Type B pancreatic cell (in vitro differentiated cells): ENCODE data around the gene HYAL1. TPM values are rescaled to one million over a fixed set of nuclear protein-coding genes. Genes with fewer than 3 reads are reported as not detected.

Source experiments
- DNase-seq: peaks from one replicate; pipeline ENCODE4 v3.0.0; 2021; ENCODE audit warnings: mixed read lengths; ENCODE audit not compliant: unreplicated experiment; ENCODE audit errors: extremely low spot score
- H3K27ac Mint-ChIP-seq: 2 replicates; pipeline ENCODE4 v1.8.0; 2021; ENCODE audit warnings: mild to moderate bottlenecking, mixed read lengths
- H3K27me3 Mint-ChIP-seq: 2 replicates; pipeline ENCODE4 v1.8.0; 2021; ENCODE audit warnings: mixed read lengths
- H3K36me3 Mint-ChIP-seq: 2 replicates; pipeline ENCODE4 v1.8.0; 2021; ENCODE audit warnings: mixed read lengths
- H3K4me1 Mint-ChIP-seq: one replicate; pipeline ENCODE4 v1.8.0; 2021; ENCODE audit warnings: mixed read lengths; ENCODE audit not compliant: unreplicated experiment
- H3K4me3 Mint-ChIP-seq: 2 replicates; pipeline ENCODE4 v1.8.0; 2021; ENCODE audit warnings: mild to moderate bottlenecking, mixed read lengths
- H3K9me3 Mint-ChIP-seq: 2 replicates; pipeline ENCODE4 v1.8.0; 2021; ENCODE audit warnings: mixed read lengths
- long read RNA-seq: library from polyadenylated mRNA; unstranded; transcript quantifications from one replicate; pipeline ENCODE4 v2.0.0, GENCODE V29; 2020
- total RNA-seq: library from RNA; stranded (reverse); gene quantifications from 2 replicates; pipeline ENCODE4 v1.2.1, GENCODE V29; 2021; ENCODE audit warnings: low replicate concordance
- TF ChIP-seq, protein P1 (sequence below): fragments of 200-600 bp; sonication (generic); conservative IDR thresholded peaks from 2 replicates; pipeline ENCODE4 v1.5.0; 2021; ENCODE audit warnings: antibody characterized with exemption, mild to moderate bottlenecking

HYAL1 gene
- 2.3 and 3.7 TPM in 2 replicates for total RNA-seq
- long read RNA-seq, partial matches to known transcripts, result 1 of 4 reads
- long read RNA-seq, other reads (novel, unspliced or antisense), result 0 of 4 reads

GRCh38 chr3:50303013-50303815 is at the start of gene HYAL1:
HYAL1 (minus strand) TSS chr3:50303574; CDS start chr3:50302956, 618 bp downstream.
- Mint-ChIP-seq H3K9me3 (no peaks in the 10 kb centered on the region), H3K4me1 (peaks cover 18% of the 10 kb centered on the region), H3K27ac (peak within 1 kb of the TSS; percentile 53), H3K27me3 (no peaks in the 10 kb centered on the region), H3K4me3 (no peak within 1 kb of the TSS), H3K36me3 (no peaks in the 10 kb centered on the region)
- DNase-seq, result no peak
- TF ChIP-seq, protein P1, sequence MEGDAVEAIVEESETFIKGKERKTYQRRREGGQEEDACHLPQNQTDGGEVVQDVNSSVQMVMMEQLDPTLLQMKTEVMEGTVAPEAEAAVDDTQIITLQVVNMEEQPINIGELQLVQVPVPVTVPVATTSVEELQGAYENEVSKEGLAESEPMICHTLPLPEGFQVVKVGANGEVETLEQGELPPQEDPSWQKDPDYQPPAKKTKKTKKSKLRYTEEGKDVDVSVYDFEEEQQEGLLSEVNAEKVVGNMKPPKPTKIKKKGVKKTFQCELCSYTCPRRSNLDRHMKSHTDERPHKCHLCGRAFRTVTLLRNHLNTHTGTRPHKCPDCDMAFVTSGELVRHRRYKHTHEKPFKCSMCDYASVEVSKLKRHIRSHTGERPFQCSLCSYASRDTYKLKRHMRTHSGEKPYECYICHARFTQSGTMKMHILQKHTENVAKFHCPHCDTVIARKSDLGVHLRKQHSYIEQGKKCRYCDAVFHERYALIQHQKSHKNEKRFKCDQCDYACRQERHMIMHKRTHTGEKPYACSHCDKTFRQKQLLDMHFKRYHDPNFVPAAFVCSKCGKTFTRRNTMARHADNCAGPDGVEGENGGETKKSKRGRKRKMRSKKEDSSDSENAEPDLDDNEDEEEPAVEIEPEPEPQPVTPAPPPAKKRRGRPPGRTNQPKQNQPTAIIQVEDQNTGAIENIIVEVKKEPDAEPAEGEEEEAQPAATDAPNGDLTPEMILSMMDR, result no peak

- no peak overlapping the region for H3K27ac Mint-ChIP-seq
- peaks cover 33% of the 10 kb centered on the region for H3K4me1 Mint-ChIP-seq
- TF ChIP-seq, protein P1, result peak; percentile 25
- H3K36me3 Mint-ChIP-seq, result no peaks in the 10 kb centered on the region
- no peaks in the 10 kb centered on the region for H3K27me3 Mint-ChIP-seq
- no peak for DNase-seq
- peak overlapping the region; percentile 65 for H3K4me3 Mint-ChIP-seq
- no peaks in the 10 kb centered on the region for H3K9me3 Mint-ChIP-seq
Observed at GRCh38 chr3:50352781-50353180, 49.4 kb upstream of the HYAL1 start.

DNA sequence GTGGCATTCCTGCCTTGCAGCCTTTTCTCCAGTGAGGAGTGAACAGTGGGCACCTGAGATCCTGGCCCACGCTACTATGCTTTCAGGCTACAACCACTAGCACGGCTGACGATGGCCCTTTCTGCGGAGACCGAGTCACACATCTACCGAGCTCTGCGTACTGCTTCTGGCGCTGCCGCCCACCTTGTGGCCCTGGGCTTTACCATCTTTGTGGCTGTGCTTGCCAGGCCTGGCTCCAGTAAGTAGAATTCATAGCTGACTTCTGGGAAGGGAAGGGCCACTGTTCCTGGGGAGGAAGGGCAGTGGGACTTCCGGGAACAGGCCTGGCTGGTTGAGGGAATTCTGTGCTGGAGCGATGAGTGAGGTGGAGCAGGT is 47.9 kb upstream of the HYAL1 start:
- Mint-ChIP-seq H3K4me1 (peaks cover 25% of the 10 kb centered on the region), H3K27ac (peak overlapping the region; percentile 96), H3K36me3 (no peaks in the 10 kb centered on the region), H3K9me3 (no peaks in the 10 kb centered on the region), H3K27me3 (no peaks in the 10 kb centered on the region), H3K4me3 (peak overlapping the region; percentile 97)
- TF ChIP-seq, protein P1, result no peak
- DNase-seq, result no peak

- TF ChIP-seq, protein P1, result no peak
- peaks cover 3% of the 10 kb centered on the region for H3K27me3 Mint-ChIP-seq
- H3K4me3 Mint-ChIP-seq, result peak within 1 kb of the TSS; percentile 97
- peak; percentile 95 for DNase-seq
- no peaks in the 10 kb centered on the region for H3K36me3 Mint-ChIP-seq
- H3K9me3 Mint-ChIP-seq, result no peaks in the 10 kb centered on the region
- peak within 1 kb of the TSS; percentile 96 for H3K27ac Mint-ChIP-seq
- peaks cover 28% of the 10 kb centered on the region for H3K4me1 Mint-ChIP-seq
Observed at GRCh38 chr3:50350527-50351322, 47.4 kb upstream of the HYAL1 start, which contains the start of the genes CYB561D2 and NPRL2. CYB561D2 (plus strand) TSS chr3:50350862; CDS start chr3:50351434, 572 bp downstream. NPRL2 (minus strand) TSS chr3:50350775; CDS start chr3:50350652, 123 bp downstream.

- Mint-ChIP-seq H3K9me3 (no peaks in the 10 kb centered on the region), H3K27me3 (peaks cover 7% of the 10 kb centered on the region), H3K4me1 (peaks cover 28% of the 10 kb centered on the region), H3K4me3 (peak overlapping the region; percentile 97), H3K36me3 (no peaks in the 10 kb centered on the region), H3K27ac (peak overlapping the region; percentile 96)
- DNase-seq, result no peak
- TF ChIP-seq, protein P1, result no peak
Observed at GRCh38 chr3:50350213-50350526, 46.8 kb upstream of the HYAL1 start.
